ENCODE data around the gene LRCH2.

LRCH2 gene

DNA sequence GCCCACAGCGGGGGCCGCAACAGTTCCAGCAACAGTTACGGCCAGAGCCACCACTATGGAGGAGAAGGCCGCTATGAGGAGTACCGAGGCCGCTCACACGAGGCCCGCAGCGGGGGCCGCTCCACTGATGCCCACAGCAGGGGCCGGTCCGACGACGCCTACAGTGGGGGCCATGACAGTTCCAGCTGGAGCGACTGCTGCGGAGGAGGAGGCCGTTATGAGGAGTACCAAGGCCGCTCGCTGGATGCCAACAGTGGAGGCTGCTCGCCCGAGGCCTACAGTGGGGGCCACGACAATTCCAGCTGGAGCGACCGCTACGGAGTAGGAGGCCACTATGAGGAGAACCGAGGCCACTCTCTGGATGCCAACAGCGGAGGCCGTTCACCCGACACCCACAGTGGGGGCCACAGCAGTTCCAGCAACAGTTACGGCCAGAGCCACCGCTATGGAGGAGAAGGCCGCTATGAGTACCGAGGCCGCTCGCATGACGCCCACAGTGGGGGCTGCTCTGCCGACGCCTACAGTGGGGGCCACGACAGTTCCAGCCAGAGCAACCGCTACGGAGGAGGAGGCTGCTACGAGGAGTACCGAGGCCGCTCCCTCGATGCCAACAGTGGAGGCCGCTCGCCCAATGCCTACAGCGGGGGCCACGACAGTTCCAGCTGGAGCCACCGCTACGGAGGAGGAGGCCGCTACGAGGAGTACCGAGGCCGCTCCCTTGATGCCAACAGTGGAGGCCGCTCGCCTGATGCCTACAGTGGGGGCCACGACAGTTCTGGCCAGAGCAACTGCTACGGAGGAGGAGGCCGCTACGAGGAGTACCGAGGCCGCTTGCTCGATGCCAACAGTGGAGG is 43.0 kb downstream of the LRCH2 start:
- ATAC-seq (replicated peaks; ENCODE audit: extremely low read depth, poor library complexity, severe bottlenecking) (no peak), DNase-seq (ENCODE audit: low spot score in 2 of 2) (no peak)
- Mint-ChIP-seq H3K27me3 (no peaks in the 10 kb centered on the region), H3K9me3 (peaks cover 7% of the 10 kb centered on the region), H3K27ac (ENCODE audit: low read depth) (no peak overlapping the region), H3K36me3 (ENCODE audit: insufficient read depth) (no peaks in the 10 kb centered on the region), H3K4me1 (no peaks in the 10 kb centered on the region), H3K4me3 (no peak overlapping the region)

DNA sequence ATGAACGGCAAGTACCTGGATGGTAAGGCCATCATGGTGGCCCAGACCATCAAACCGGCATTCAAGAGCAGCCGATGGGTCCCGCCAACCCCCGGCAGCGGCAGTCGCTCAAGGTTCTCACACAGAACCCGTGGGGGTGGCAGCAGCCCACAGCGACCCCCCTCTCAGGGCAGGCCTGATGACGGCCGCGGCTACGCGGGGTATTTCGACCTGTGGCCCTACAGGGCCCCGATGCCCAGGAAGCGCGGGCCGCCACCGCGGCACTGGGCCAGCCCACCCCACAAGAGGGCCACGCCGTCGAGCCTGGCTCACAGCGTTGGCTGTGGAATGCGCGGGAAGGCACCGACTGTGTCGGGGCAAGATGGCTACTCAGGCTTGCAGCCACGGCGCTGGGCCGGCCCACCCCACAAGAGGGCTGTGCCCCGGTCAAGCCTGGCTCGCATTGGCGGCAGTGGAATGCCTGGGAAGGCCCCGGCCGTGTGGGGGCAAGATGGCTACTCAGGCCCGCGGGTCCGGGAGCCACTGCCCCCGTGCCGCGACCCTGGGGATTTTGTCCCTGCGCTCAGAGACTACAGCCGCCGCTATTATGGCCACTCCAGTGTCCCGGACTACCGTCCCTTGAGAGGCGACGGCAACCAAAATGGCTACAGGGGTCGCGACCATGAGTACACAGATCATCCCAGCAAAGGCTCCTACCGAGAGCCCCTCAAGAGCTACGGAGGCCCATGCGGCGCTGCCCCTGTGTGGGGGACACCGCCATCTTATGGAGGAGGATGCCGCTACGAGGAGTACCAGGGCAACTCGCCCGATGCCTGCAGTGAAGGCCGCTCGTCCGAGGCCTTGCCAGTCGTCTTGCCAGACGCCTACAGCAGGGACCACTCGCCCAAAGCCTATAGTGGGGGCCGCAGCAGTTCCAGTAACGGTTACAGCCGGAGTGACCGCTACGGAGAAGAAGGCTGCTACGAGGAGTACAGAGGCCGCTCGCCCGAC is 44.0 kb downstream of the LRCH2 start:
- no peak for ATAC-seq (replicated peaks; ENCODE audit: extremely low read depth, poor library complexity, severe bottlenecking)
- H3K4me1 Mint-ChIP-seq: no peaks in the 10 kb centered on the region

DNA sequence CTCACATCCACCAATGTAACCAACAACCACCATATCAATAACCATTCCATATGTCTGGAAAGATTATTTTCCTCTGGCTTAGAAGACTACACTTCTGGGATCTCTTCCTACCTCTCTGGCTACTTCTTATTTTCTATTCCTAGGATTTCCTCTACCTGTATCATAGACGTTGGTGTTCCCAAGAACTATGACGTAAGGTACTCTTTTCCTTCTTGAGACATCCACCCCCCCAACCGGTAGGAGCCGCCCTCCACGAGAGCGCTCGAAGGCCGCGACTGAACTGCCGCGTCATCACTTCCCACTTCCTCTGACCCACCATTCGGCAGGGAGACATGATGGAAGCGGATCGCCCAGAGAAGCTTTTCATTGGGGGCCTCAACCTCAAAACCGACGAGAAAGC is 44.8 kb downstream of the LRCH2 start, which contains the start of gene RBMXL3:
RBMXL3 (plus strand) TSS at position 301 of the 400 bp plus-strand sequence; CDS start at position 333, 32 bp downstream.
- no peaks in the 10 kb centered on the region for H3K27me3 Mint-ChIP-seq
- H3K9me3 Mint-ChIP-seq: peaks cover 7% of the 10 kb centered on the region
- DNase-seq (ENCODE audit: low spot score in 2 of 2): no peak
- H3K36me3 Mint-ChIP-seq (ENCODE audit: insufficient read depth): no peaks in the 10 kb centered on the region
- H3K4me1 Mint-ChIP-seq: no peaks in the 10 kb centered on the region
- H3K27ac Mint-ChIP-seq (ENCODE audit: low read depth): no peak within 1 kb of the TSS
- no peak for ATAC-seq (replicated peaks; ENCODE audit: extremely low read depth, poor library complexity, severe bottlenecking)
- no peak within 1 kb of the TSS for H3K4me3 Mint-ChIP-seq

More for the DNA sequence above, 44.0 kb downstream of the LRCH2 start:
- Mint-ChIP-seq H3K36me3 (ENCODE audit: insufficient read depth) (no peaks in the 10 kb centered on the region), H3K9me3 (peaks cover 7% of the 10 kb centered on the region), H3K27ac (ENCODE audit: low read depth) (no peak overlapping the region), H3K27me3 (no peaks in the 10 kb centered on the region), H3K4me3 (no peak overlapping the region)
- DNase-seq (ENCODE audit: low spot score in 2 of 2): no peak

DNA sequence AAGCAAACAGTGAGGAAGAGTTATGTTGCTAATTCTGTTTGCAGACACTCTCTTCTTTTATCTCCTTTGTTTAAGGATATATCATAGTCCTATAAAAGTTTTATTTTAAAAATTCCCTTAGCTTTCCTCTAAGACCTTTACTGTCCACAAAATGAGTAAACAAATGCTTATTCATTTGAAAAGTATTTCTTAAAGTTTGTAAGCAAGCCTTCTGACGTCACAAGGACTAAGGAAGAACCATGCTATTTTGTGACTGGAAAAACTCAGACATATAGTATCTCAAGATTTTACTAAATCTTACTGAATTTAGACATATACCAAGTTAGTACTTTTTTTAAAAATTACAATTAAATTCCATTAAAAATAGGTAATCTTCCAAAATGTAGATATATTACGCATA is 49.9 kb downstream of the LRCH2 start:
- no peak for DNase-seq (ENCODE audit: low spot score in 2 of 2)
- no peak for ATAC-seq (replicated peaks; ENCODE audit: extremely low read depth, poor library complexity, severe bottlenecking)
- H3K27ac Mint-ChIP-seq (ENCODE audit: low read depth): no peak overlapping the region
- H3K27me3 Mint-ChIP-seq: no peaks in the 10 kb centered on the region
- H3K4me1 Mint-ChIP-seq: no peaks in the 10 kb centered on the region
- H3K36me3 Mint-ChIP-seq (ENCODE audit: insufficient read depth): no peaks in the 10 kb centered on the region
- H3K9me3 Mint-ChIP-seq: peaks cover 3% of the 10 kb centered on the region
- no peak overlapping the region for H3K4me3 Mint-ChIP-seq

DNA sequence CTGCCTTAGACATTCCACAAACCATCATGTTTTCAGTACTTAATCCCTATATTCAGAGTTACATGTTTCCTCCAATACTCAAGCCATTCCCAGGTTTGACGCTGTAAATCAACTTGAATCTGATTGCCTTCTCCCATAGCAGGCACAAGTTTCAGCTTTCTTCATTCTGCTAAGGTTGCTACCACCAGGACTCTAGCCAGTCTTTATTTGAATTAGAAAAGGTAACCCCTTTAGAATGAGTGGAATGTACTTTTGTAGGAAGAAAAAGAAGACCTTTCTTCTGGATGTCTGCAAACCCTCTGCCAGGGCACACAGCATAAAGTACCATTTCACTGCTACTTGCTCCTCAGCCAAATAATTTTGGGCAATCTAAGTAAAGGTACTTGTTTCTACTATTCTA is 55.4 kb downstream of the LRCH2 start:
- H3K27me3 Mint-ChIP-seq: no peaks in the 10 kb centered on the region

DNA sequence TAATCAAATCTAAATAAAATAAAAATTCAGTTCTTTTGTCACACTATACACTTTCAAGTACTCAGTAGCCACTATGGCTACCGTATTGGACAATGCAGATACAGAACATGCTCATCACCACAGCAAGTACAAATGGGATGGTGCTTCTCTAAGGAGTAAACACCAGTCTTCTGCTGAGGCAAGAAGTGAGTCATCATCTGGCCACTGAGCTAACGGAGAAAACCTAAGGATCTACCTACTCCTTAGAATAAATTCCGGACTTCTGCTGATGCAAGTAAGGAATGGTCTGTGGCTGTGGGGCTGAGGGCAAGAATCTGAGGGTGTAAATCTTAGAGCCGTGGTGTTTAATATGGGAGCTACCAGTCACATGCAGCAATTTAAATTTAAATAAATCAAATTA is 56.0 kb downstream of the LRCH2 start:
- Mint-ChIP-seq H3K9me3 (no peaks in the 10 kb centered on the region), H3K4me1 (no peaks in the 10 kb centered on the region), H3K36me3 (ENCODE audit: insufficient read depth) (no peaks in the 10 kb centered on the region), H3K27me3 (no peaks in the 10 kb centered on the region), H3K4me3 (no peak overlapping the region), H3K27ac (ENCODE audit: low read depth) (no peak overlapping the region)
- no peak for DNase-seq (ENCODE audit: low spot score in 2 of 2)
- no peak for ATAC-seq (replicated peaks; ENCODE audit: extremely low read depth, poor library complexity, severe bottlenecking)

More for the DNA sequence above, 55.4 kb downstream of the LRCH2 start:
- no peak overlapping the region for H3K4me3 Mint-ChIP-seq
- H3K36me3 Mint-ChIP-seq (ENCODE audit: insufficient read depth): no peaks in the 10 kb centered on the region
- ATAC-seq (replicated peaks; ENCODE audit: extremely low read depth, poor library complexity, severe bottlenecking) (no peak), DNase-seq (ENCODE audit: low spot score in 2 of 2) (no peak)
- no peaks in the 10 kb centered on the region for H3K4me1 Mint-ChIP-seq
- H3K27ac Mint-ChIP-seq (ENCODE audit: low read depth): no peak overlapping the region
- no peaks in the 10 kb centered on the region for H3K9me3 Mint-ChIP-seq

DNA sequence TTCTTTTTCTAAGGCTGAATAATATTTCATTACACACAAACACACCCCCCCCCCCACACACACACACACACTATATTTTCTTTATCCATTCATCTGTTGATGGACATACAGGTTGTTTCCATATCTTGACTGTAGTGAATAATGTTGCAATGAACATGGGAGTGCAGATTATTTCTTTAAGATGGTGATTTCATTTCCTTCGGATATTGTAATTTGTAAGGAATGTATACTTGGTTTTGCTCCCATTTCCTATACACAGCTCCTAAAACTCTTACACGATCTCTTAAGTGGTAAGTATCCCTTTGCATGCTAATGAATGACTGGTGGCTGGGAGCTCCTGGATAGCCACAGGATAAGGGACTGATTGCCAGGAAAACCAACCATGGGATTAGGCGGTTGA is 59.3 kb downstream of the LRCH2 start:
- Mint-ChIP-seq H3K4me1 (no peaks in the 10 kb centered on the region), H3K27ac (ENCODE audit: low read depth) (no peak overlapping the region), H3K36me3 (ENCODE audit: insufficient read depth) (no peaks in the 10 kb centered on the region), H3K9me3 (no peaks in the 10 kb centered on the region), H3K4me3 (no peak overlapping the region), H3K27me3 (no peaks in the 10 kb centered on the region)
- DNase-seq (ENCODE audit: low spot score in 2 of 2): no peak
- no peak for ATAC-seq (replicated peaks; ENCODE audit: extremely low read depth, poor library complexity, severe bottlenecking)

DNA sequence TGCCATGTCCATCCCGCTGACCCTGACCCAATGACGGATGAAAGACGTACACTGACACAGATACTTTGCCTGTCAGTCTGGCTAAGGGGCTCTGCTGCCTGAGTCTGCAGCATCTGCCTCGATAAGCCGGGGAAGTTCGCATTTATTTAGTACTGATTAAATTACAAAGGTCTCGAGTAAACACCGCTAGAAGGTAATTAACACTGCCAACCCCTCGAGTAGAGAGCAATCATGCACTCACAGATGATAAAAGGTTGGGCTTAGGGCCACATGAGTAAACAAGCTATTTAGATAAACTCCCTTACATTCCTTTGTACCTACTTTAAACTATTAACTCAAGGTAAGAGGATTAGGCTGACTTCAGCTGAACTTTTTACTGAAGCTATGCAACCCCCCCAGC is 60.7 kb downstream of the LRCH2 start:
- Mint-ChIP-seq H3K27me3 (no peaks in the 10 kb centered on the region), H3K9me3 (peaks cover 6% of the 10 kb centered on the region), H3K27ac (ENCODE audit: low read depth) (no peak overlapping the region), H3K4me1 (no peaks in the 10 kb centered on the region), H3K4me3 (no peak overlapping the region), H3K36me3 (ENCODE audit: insufficient read depth) (no peaks in the 10 kb centered on the region)
- DNase-seq (ENCODE audit: low spot score in 2 of 2): no peak
- ATAC-seq (replicated peaks; ENCODE audit: extremely low read depth, poor library complexity, severe bottlenecking): no peak

DNA sequence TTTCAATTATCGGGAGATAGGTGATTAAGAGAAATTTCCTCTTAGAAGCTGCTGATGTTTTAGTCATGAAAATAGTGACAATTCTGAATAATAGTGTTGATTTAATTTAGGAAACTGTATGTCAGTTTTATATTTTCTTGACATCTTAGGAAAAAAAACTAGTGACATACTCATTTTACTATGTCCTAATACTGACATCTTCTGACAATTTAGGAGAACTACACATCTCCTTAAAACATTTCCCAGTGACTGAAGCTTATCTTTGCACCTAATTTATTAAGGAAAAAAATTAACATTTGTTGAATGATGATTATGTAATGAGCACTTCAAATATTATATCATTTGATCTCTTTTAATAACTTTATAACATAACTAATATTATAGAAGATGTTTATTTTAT is 86.7 kb downstream of the LRCH2 start:
- H3K9me3 Mint-ChIP-seq: peaks cover 19% of the 10 kb centered on the region
- H3K27me3 Mint-ChIP-seq: no peaks in the 10 kb centered on the region
- no peak overlapping the region for H3K4me3 Mint-ChIP-seq
- no peak overlapping the region for H3K27ac Mint-ChIP-seq (ENCODE audit: low read depth)
- H3K4me1 Mint-ChIP-seq: no peaks in the 10 kb centered on the region
- no peaks in the 10 kb centered on the region for H3K36me3 Mint-ChIP-seq (ENCODE audit: insufficient read depth)
- DNase-seq (ENCODE audit: low spot score in 2 of 2): no peak
- ATAC-seq (replicated peaks; ENCODE audit: extremely low read depth, poor library complexity, severe bottlenecking): no peak

DNA sequence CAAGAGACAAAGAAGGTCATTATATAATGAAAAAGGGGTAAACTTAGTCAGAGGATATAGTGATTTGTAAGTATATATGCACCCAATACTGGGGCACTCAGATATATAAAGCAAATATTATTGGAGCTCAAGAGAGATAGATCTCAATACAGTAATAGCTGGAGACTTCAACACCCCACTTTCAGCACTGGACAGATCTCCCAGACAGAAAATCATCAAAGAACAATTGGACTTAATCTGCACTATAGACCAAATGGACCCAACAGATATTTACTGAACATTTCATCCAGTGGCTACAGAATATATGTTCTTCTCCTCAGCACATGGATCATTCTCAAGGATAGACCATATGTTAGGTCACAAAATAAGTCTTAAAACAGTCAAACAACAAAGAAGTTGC is 91.8 kb downstream of the LRCH2 start:
- H3K27ac Mint-ChIP-seq (ENCODE audit: low read depth): no peak overlapping the region
- H3K9me3 Mint-ChIP-seq: peaks cover 19% of the 10 kb centered on the region
- no peak overlapping the region for H3K4me3 Mint-ChIP-seq
- H3K36me3 Mint-ChIP-seq (ENCODE audit: insufficient read depth): no peaks in the 10 kb centered on the region
- H3K27me3 Mint-ChIP-seq: no peaks in the 10 kb centered on the region
- ATAC-seq (replicated peaks; ENCODE audit: extremely low read depth, poor library complexity, severe bottlenecking) (no peak), DNase-seq (ENCODE audit: low spot score in 2 of 2) (no peak)
- H3K4me1 Mint-ChIP-seq: no peaks in the 10 kb centered on the region

DNA sequence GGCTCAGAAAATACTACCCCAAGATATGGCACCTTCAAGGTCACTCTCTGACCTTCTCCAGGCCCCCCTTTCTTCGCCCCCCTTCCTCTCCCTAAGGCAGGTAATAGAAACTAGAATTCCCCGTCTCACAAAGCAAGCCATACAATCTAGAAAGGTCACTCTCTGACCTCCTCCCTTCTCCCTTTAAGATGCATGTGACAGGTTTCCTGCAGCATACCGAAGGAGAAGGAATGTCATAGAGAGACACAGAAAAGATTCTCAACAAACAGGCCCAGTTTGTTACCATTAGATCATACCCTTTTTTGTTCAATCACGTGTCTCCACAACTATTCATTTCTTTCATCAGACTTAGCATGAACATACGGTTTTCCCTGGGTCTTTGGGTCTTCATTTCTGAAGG is 95.9 kb downstream of the LRCH2 start:
- DNase-seq (ENCODE audit: low spot score in 2 of 2) (no peak), ATAC-seq (replicated peaks; ENCODE audit: extremely low read depth, poor library complexity, severe bottlenecking) (no peak)
- Mint-ChIP-seq H3K36me3 (ENCODE audit: insufficient read depth) (no peaks in the 10 kb centered on the region), H3K27me3 (no peaks in the 10 kb centered on the region), H3K4me3 (no peak overlapping the region), H3K27ac (ENCODE audit: low read depth) (no peak overlapping the region), H3K9me3 (peaks cover 8% of the 10 kb centered on the region), H3K4me1 (no peaks in the 10 kb centered on the region)

DNA sequence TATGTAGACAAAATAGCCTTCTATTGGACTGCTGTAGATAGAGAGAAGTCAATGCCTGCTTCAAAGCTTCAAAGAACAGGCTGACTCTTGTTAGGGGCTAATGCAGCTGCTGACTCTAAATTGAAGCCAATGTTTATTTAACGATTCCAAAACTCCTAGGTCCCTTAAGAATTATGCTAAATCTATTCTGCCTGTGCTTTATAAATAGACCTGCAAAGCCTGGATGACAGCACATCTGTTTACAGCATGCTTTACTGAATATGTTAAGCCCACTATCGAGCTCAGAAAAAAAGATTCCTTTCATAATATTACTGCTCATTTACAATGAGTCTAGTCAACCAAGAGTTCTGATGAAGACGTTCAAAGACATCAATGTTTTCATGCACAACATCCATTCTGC is 99.5 kb downstream of the LRCH2 start:
- DNase-seq (ENCODE audit: low spot score in 2 of 2): no peak
- H3K27me3 Mint-ChIP-seq: no peaks in the 10 kb centered on the region
- no peaks in the 10 kb centered on the region for H3K36me3 Mint-ChIP-seq (ENCODE audit: insufficient read depth)
- no peak overlapping the region for H3K4me3 Mint-ChIP-seq
- ATAC-seq (replicated peaks; ENCODE audit: extremely low read depth, poor library complexity, severe bottlenecking): no peak
- H3K9me3 Mint-ChIP-seq: no peaks in the 10 kb centered on the region
- no peak overlapping the region for H3K27ac Mint-ChIP-seq (ENCODE audit: low read depth)
- H3K4me1 Mint-ChIP-seq: no peaks in the 10 kb centered on the region

Data from central memory CD8-positive, alpha-beta T cell (primary cell).